ENCODE results near the gene LRIT2.

- TF ChIP-seq POLR2A (IDR thresholded peaks at IDR 0.05): no peak
- TF ChIP-seq, protein P1, sequence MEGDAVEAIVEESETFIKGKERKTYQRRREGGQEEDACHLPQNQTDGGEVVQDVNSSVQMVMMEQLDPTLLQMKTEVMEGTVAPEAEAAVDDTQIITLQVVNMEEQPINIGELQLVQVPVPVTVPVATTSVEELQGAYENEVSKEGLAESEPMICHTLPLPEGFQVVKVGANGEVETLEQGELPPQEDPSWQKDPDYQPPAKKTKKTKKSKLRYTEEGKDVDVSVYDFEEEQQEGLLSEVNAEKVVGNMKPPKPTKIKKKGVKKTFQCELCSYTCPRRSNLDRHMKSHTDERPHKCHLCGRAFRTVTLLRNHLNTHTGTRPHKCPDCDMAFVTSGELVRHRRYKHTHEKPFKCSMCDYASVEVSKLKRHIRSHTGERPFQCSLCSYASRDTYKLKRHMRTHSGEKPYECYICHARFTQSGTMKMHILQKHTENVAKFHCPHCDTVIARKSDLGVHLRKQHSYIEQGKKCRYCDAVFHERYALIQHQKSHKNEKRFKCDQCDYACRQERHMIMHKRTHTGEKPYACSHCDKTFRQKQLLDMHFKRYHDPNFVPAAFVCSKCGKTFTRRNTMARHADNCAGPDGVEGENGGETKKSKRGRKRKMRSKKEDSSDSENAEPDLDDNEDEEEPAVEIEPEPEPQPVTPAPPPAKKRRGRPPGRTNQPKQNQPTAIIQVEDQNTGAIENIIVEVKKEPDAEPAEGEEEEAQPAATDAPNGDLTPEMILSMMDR (IDR thresholded peaks at IDR 0.05 in 4 of 5, conservative IDR thresholded peaks at IDR 0.05 in 1 of 5): no peak
Observed at GRCh38 chr10:84178160-84178609, 47.2 kb downstream of the LRIT2 start.
